Measurements from ENCODE around the gene ANKRD23.

DNA sequence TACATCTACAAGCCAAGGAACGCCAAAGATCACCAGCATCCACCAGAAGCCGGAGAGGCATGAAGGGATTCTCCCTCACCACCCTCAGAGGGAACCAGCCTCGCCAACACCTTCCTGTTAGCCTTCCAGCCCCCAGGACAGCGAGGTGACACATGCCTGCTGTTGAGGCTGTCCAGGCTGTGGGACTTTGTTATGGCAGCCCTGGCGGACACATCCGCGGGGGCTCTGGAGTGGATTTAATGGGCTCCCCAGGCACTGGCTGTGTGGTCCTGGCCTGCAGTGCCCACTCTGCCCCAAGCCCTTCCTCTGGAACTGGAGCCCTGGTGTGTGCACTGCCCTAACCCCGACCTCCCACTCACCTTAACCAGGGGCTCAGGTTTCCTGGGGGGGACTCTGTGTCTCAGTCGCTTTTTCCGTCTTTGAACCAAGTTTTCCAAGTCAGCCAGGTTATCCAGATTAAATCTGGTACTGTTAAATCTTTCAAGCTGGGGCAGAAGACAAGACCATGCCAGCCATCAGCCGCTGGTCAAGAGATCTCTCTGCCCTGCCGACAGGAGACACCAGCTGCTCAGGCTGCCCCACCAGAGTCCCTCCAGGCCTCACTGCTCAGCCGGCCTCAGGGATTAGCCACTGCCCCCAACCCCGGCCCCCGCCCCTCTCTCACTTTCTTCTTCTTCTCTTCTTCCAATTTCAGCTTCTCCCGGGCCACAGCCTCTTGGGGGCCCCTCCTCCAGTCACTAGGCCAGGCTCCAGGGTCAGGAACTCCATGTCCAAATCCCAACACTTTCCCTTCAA is 1.9 kb downstream of the ANKRD23 start:
- no peak for TF ChIP-seq POLR2A (IDR thresholded peaks at IDR 0.05)
- TF ChIP-seq, protein P1, sequence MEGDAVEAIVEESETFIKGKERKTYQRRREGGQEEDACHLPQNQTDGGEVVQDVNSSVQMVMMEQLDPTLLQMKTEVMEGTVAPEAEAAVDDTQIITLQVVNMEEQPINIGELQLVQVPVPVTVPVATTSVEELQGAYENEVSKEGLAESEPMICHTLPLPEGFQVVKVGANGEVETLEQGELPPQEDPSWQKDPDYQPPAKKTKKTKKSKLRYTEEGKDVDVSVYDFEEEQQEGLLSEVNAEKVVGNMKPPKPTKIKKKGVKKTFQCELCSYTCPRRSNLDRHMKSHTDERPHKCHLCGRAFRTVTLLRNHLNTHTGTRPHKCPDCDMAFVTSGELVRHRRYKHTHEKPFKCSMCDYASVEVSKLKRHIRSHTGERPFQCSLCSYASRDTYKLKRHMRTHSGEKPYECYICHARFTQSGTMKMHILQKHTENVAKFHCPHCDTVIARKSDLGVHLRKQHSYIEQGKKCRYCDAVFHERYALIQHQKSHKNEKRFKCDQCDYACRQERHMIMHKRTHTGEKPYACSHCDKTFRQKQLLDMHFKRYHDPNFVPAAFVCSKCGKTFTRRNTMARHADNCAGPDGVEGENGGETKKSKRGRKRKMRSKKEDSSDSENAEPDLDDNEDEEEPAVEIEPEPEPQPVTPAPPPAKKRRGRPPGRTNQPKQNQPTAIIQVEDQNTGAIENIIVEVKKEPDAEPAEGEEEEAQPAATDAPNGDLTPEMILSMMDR (IDR thresholded peaks at IDR 0.05): no peak
